Right cardiac atrium (tissue), 5 donors: Measurements from ENCODE around the gene FOXA1. TPM values are rescaled to one million over a fixed set of nuclear protein-coding genes. Genes with fewer than 3 reads are reported as not detected.

Experiments
- ATAC-seq, 2 donors: fragments of 200-7000 bp; cut with Tn5 transposase; one replicate each; pipeline versions ENCODE4 v1.8.0 to v1.9.1; 2020; ENCODE audit warnings: moderate library complexity in 2 of 2, mild to moderate bottlenecking in 1 of 2
- DNase-seq, 3 donors: peaks; one replicate each; pipeline ENCODE4 v3.0.0-alpha.2; 2020
- H3K27ac ChIP-seq: one replicate; pipeline ENCODE4 v1.5.1; 2013; ENCODE audit warnings: mild to moderate bottlenecking, low read length, control low read depth, moderate library complexity
- H3K27me3 ChIP-seq: one replicate; pipeline ENCODE4 v1.6.1; 2013; ENCODE audit not compliant: control insufficient read depth, insufficient read depth
- H3K4me1 ChIP-seq: one replicate; pipeline ENCODE4 v1.6.1; 2013; ENCODE audit warnings: low read length; ENCODE audit not compliant: control insufficient read depth, insufficient read depth
- H3K4me3 ChIP-seq: one replicate; pipeline ENCODE4 v1.5.1; 2013; ENCODE audit warnings: low read length, control low read depth
- H3K9me3 ChIP-seq: one replicate; pipeline ENCODE4 v1.6.1; 2013; ENCODE audit warnings: low read length; ENCODE audit not compliant: control insufficient read depth
- WGBS: extraction: QIAGEN DNeasy Blood & Tissue Kit; methylation state at CpG from one replicate; pipeline ENCODE4 v1.1.7; 2013; 5-methylcytosine and 5-hydroxymethylcytosine counted together
- intact Hi-C, 4 donors: fragments of 100-400 bp; cut with DNase I; formaldehyde crosslinking; loops; one replicate each; pipeline versions ENCODE4 v1.11.0 to v1.14.0; 2022 to 2023
- long read RNA-seq, 4 donors: library from polyadenylated mRNA; unstranded; transcript quantifications; one replicate each; pipeline ENCODE4 v2.0.0, GENCODE V29; 2020 to 2021
- polyA plus RNA-seq: library from polyadenylated mRNA; stranded (reverse); fragments of 200-250 nt; gene quantifications from one replicate; pipeline ENCODE4 v1.2.3, GENCODE V29; 2013
- total RNA-seq, 4 donors: library from RNA; stranded (reverse); fragmentation: NEBNext Ultra II Directional; extraction: Animal tissue kit (Norgen Biotek cat#: 25700); gene quantifications; one replicate each; pipeline ENCODE4 v1.2.1, GENCODE V29; 2021
- donor health status: healthy with polysubstance abuse.
- donor health status: DM: no; HTN: yes; CAD: no.
- donor health status: DM: no; HTN: no; CAD: no.
- donor health status: DM: no; HTN: yes; CAD: no; lungs with severe emphysema.
- donor health status: DM: yes; HTN: yes; CAD: no.

FOXA1 gene
- total RNA-seq (not detected), polyA plus RNA-seq (not detected)
- long read RNA-seq, donor 1 = 0 reads
- long read RNA-seq, donor 2 = 0 reads
- long read RNA-seq, donor 3 = 0 reads
- long read RNA-seq, donor 4 = 0 reads

DNA sequence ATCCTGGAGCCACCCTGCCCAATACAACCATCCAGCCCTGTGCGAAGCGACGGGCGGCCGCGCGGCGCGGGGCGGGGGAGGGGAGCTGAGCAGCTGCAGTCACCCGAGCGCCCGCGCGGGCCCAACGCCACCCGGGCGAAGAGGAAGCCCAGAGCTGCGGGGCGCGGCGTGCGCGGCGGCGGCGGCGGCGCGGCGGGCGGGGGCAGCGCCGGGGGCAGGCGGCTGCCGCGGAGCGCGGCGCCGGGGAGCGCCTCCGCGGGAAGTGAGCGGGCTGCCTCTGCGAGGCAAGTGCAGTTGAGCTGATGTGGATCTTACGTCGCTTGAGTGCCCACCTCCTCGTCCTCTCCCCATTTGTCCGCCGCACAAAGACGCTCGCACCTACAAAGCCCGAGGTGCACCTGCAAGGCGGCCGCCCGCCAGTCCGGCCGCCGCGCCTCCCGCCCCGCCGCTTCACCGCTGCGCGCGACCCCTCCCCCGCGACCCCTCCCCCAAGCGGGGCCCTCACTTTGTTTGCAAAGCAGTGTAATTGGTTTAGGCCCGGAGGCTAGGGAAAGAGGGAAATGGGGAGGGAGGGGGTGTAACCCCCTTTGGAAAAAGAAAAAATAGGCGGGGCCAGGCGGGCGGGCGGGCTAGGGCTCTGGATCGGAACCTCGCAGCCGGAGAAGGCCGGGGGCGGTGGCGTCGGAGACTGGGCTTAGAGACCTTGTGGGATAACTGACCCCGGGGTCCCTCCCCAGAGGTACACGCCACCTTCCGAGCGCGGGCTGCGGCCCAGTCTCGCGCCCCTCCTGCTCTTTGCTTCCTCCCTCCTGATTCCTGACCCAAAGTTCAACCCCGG is at the start of gene FOXA1, which contains the start of gene TTC6:
TSS of gene FOXA1 (minus strand) at position 279 of the 838 bp plus-strand sequence. CDS start at position 2, 277 bp downstream.
TSS of gene TTC6 (plus strand) at position 659 of the 838 bp plus-strand sequence. CDS start 26,436 bp downstream, outside the sequence.
- ATAC-seq (peak in 1 of 2 donors; percentile 27), DNase-seq (peak in 2 of 3 donors; percentile 40 to 54)
- peaks cover 2% of the 10 kb centered on the region for H3K4me1 ChIP-seq
- peak within 1 kb of the TSS; percentile 67 for H3K4me3 ChIP-seq
- peaks cover 3% of the 10 kb centered on the region for H3K27me3 ChIP-seq
- intact Hi-C loops = no loop called here
- H3K9me3 ChIP-seq = no peaks in the 10 kb centered on the region
- no peak within 1 kb of the TSS for H3K27ac ChIP-seq
- 2% methylated on average over 92 of the region's 92 CpGs for WGBS

DNA sequence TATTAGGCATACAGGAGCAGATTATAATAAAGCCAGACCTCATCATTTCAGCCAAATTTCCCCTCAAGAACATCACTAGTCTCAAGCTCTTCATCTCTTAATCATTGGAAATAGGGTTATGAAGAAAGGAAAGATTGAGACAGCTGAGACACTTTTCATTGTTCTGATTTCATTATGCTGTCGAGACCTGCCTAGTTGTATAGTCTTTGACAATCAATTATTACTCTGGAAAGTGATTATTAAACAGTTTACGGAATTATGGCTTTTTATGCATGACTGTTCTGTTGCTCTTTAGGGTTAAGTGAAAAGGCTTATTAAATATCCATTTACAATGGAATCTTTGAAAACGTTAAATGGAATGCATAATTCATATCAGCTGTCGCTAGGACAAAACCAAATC is 48.7 kb upstream of the FOXA1 start:
- DNase-seq = no peak
- intact Hi-C loops = no loop called here
- no peak for ATAC-seq
- 64% methylated on average over 4 of the region's 4 CpGs for WGBS
- Histone ChIP-seq H3K27me3 (no peaks in the 10 kb centered on the region), H3K9me3 (no peaks in the 10 kb centered on the region), H3K4me3 (no peak overlapping the region), H3K4me1 (no peaks in the 10 kb centered on the region), H3K27ac (no peak overlapping the region)

DNA sequence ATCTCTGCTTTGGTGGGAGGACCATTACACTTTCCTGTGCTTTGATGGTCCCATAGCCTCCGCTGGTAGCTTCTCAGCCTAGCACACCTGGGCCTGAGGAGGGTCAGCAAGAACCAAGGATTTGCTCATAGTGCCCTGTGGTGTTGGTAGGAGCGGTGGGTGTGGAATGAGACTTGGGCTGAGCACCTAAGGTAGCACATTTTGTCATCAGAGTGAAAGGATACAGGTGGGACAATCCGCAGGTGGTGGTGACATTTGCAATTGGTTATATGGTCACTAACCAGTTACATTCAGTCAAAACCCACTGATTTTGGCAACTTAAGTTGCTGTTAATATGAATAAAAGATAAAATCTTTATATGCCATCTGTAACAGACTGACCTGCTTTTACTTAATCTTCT is 47.1 kb upstream of the FOXA1 start:
- Histone ChIP-seq H3K27ac (no peak overlapping the region), H3K4me3 (no peak overlapping the region), H3K4me1 (no peaks in the 10 kb centered on the region), H3K27me3 (no peaks in the 10 kb centered on the region), H3K9me3 (no peaks in the 10 kb centered on the region)
- no peak for ATAC-seq
- intact Hi-C loops = no loop called here
- no peak for DNase-seq
- 84% methylated on average over 3 of the region's 3 CpGs for WGBS

DNA sequence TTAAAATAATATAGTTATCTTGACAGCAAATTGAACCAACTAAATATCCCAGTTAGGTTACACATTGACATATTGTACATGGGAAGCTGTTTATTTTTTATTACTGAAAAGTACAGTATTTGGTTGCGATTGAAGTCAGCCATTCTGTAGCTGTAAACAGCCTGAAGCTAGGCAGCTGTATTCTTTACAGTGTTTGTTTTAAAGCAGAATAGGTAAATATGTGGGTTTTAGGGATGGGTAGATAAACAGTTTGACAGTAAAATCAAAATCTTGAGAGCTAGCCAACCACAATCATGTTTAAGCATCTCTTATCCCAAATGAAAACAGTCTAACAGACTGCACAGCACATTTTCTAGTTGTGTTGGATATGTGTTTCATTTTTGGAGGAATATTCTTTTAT is 46.1 kb upstream of the FOXA1 start:
- Histone ChIP-seq H3K4me1 (no peaks in the 10 kb centered on the region), H3K27ac (no peak overlapping the region), H3K9me3 (no peaks in the 10 kb centered on the region), H3K4me3 (no peak overlapping the region), H3K27me3 (no peaks in the 10 kb centered on the region)
- intact Hi-C loops = no loop called here
- no peak for DNase-seq
- no peak for ATAC-seq
- WGBS = 92% methylated on average over 1 of the region's 1 CpG

DNA sequence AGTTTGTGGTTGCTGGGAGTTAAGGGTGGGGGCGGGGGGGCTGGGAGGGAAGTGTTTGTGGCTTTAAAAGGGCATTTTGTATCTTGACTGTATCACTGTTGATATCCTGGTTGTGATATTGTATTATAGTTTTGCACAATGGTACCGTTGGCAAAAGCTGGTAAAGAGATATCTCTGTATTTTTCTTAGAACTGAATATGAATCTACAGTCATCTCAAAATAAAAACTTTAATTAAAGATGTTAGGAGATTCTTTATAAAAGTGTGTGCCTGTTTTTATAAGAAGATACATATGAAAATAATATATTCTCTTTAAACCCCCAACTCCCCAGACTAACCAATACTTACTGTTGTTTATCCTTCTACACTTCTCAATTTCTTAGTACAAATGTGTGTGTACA is 43.5 kb upstream of the FOXA1 start:
- H3K4me3 ChIP-seq = no peak overlapping the region
- H3K4me1 ChIP-seq = no peaks in the 10 kb centered on the region
- 83% methylated on average over 2 of the region's 2 CpGs for WGBS
- intact Hi-C loops = no loop called here
- ATAC-seq = no peak
- no peaks in the 10 kb centered on the region for H3K27me3 ChIP-seq
- no peak overlapping the region for H3K27ac ChIP-seq
- H3K9me3 ChIP-seq = no peaks in the 10 kb centered on the region
- DNase-seq = no peak

DNA sequence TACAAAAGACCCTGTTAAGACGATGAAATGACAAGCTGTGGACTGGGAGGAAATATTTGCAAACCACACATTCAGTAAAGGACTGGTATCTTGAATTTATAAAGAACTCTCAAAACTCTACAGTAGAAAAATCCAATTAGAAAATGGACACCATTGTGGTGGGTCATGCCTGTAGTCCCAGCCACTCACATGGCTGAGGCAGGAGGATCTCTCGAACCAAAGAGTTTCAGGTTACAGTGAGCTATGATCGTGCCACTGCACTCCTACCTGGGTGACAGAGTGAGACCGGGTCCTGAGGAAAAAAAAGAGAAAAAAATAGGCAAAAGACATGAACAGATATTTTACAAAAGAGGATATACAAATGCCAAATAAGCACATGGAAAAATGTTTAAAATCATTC is 42.3 kb upstream of the FOXA1 start:
- ATAC-seq = no peak
- Histone ChIP-seq H3K9me3 (no peaks in the 10 kb centered on the region), H3K27me3 (no peaks in the 10 kb centered on the region), H3K4me1 (no peaks in the 10 kb centered on the region), H3K4me3 (no peak overlapping the region), H3K27ac (no peak overlapping the region)
- WGBS = 60% methylated on average over 4 of the region's 4 CpGs
- no peak for DNase-seq
- intact Hi-C loops = no loop called here

DNA sequence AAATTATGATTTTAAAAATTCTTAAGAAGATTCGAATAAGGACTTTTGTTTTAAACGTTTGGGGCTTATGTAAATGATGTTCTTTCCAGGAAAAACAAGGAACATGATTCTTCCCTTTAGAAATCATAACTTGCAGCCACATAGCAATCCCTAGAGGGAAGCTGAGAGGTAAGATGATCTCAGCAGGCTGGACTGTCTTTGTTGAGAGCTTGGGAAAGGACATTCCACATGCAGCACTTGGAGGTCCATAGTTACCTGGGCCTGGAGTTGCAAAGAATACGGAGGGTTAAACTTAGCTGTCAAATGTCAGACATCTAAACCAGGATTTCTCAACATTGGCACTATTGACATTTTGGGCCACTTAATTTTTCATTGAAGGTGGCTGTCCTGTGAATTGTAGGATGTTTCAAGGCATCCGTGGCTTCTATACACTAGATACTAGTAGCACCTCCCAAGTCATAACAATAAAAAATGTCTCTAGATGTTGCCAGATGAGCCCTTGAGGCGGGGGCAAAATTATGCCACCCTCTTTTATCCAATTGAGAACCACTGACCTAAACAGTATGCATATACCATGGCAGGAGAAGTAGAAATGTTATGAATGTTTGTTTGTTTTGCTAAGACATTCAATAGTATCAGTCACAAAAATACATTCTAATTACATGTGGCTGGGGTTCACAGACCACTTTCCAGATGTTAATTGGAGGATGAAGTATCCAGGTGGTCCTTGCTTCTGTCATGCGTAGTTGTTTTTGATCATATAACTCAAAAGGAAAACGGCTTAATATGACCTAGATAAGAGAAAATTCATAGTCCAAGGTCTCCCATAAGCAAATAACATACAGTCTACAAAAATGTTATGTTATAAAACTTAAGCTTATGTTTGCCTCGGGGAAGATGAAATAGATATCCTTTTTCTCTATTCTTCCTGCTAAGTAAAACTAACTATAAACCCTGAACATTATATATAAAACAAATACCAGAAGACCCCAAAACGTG is 30.8 kb upstream of the FOXA1 start:
- DNase-seq (no peak), ATAC-seq (no peak)
- Histone ChIP-seq H3K27me3 (peaks cover 3% of the 10 kb centered on the region), H3K27ac (no peak overlapping the region), H3K4me3 (no peak overlapping the region), H3K4me1 (no peaks in the 10 kb centered on the region), H3K9me3 (peaks cover 3% of the 10 kb centered on the region)
- intact Hi-C loops = no loop called here
- WGBS = 68% methylated on average over 9 of the region's 9 CpGs

DNA sequence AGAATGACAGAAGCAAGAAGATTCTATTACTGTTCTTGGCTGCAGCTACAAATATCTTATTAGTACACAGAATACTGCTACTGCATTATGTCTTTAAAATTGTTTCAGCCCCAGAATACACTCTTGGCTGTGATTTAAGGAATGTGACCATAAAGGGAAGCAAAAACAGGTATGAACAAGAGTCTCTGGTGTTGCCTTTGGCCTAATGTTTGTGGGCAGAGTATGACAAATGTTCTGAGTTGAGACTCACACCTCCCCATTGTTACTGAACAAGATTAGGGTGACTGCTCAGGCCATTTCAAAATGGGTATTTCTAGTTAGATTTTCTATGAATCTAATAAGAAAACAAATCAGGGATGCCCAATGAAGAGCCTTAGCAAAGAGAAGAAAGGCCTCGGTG is 28.9 kb upstream of the FOXA1 start:
- Histone ChIP-seq H3K27me3 (peaks cover 3% of the 10 kb centered on the region), H3K4me1 (no peaks in the 10 kb centered on the region), H3K9me3 (peaks cover 3% of the 10 kb centered on the region), H3K27ac (no peak overlapping the region), H3K4me3 (no peak overlapping the region)
- ATAC-seq (no peak), DNase-seq (no peak)
- 94% methylated on average over 1 of the region's 1 CpG for WGBS
- intact Hi-C loops = no loop called here

DNA sequence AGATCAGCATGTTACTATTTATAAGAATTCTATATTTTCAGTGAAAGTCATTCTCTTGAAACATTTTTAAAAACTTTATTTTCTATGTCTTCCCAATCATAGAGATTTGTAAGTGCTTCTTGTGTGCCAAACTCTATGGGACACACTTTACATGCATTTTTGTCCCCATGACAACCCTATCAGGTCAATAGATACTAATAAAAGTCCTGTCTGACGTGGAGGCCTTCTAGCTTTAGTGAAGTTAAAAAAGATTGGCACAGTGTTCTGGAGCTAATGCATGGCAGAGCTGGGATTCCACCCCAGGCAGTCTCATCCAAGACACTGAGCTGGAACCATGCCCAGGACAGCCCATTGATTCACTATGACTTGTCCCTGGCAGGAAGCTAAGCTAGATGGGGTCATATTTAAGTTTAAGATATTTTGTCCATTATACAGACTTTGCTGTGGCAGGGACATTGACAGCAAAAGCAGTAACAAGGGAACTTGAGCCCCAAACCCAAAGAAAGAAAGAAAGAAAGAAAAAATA is 28.4 kb upstream of the FOXA1 start:
- no peak overlapping the region for H3K27ac ChIP-seq
- H3K4me1 ChIP-seq = no peaks in the 10 kb centered on the region
- no peak for ATAC-seq
- no peak for DNase-seq
- H3K9me3 ChIP-seq = peaks cover 3% of the 10 kb centered on the region
- H3K4me3 ChIP-seq = no peak overlapping the region
- intact Hi-C loops = no loop called here
- H3K27me3 ChIP-seq = peaks cover 3% of the 10 kb centered on the region
- 36% methylated on average over 1 of the region's 1 CpG for WGBS

DNA sequence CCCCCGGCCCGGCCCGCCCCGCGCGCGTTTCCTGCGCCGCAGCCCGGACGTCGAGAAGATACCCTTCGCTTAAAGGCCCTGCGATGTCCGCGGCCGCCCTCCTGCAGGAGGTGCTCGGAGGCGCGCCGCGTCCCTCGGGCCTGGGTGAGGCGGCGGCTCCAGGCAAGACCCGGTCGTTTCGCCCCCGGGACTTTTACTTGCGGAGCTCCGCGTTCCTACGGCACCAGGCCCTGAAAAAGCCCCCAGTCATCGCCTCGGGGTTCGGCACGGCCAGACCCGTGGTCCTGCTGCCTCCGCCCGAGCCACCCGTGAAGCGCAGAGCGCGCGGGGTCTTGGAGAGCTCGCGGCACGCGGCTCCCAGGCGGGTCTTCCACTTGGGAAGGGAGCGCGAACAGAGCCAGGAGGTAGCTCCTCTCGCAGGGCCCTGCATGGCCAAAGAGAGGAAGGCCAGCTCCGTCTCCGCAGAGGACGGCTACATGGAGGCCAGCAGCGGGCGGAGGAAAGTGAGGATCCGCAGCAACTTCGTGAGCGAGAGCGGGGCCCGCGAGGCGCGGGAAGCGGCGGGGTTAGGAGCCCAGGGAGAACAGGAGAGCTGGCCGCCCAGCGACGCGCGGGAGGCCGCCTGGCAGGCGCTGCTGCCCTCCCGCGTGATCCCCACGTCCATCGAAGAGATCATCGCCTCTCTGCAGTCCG is 27.3 kb upstream of the FOXA1 start:
- 3% methylated on average over 81 of the region's 81 CpGs for WGBS
- intact Hi-C loops = no loop called here
- no peak for ATAC-seq
- no peak overlapping the region for H3K27ac ChIP-seq
- H3K27me3 ChIP-seq = peaks cover 3% of the 10 kb centered on the region
- peaks cover 3% of the 10 kb centered on the region for H3K9me3 ChIP-seq
- H3K4me1 ChIP-seq = no peaks in the 10 kb centered on the region
- no peak for DNase-seq
- no peak overlapping the region for H3K4me3 ChIP-seq
